SK-N-SH (cell line): ENCODE data around the gene CDK8. TPM values are rescaled to one million over a fixed set of nuclear protein-coding genes. Genes with fewer than 3 reads are reported as not detected.
"Not testable (repeated sequence)": the region's sequence is repeated elsewhere in the genome, so short reads cannot be mapped to it uniquely, and the experiment has no call there.

Experiments used
- CTCF ChIA-PET: fragments of 300-600, 350-600 bp; formaldehyde crosslinking; extraction: SDS; loops from one replicate; lab custom pipeline; 2021; lab: Yijun Ruan, JAX
- POLR2A ChIA-PET: fragments of 350-600 bp; sonication (Branson Sonifier 250); formaldehyde crosslinking; extraction: SDS; loops from one replicate; lab custom pipeline; 2020; ENCODE audit warnings: antibody characterized with exemption, inconsistent platforms; lab: Yijun Ruan, JAX
- DNase-seq: peaks from one replicate; pipeline ENCODE4 v3.0.0; 2012
- H2AFZ ChIP-seq: fragments of 200-600 bp; sonication (generic); 2 replicates; pipeline ENCODE4 v1.8.1; 2016; ENCODE audit warnings: antibody characterized with exemption, mild to moderate bottlenecking, low read depth
- H3F3A ChIP-seq: fragments of 200-600 bp; sonication (generic); replicated peaks from 2 replicates; pipeline ENCODE3; 2016; ENCODE audit warnings: antibody characterized with exemption, mild to moderate bottlenecking; ENCODE audit not compliant: insufficient read depth
- H3K27ac ChIP-seq, 2 experiments: fragments of 200-500 bp in 1 of 2; fragments of 200-600 bp in 1 of 2; sonication (Bioruptor generic) in 1 of 2; sonication (generic), shearing (Covaris generic) in 1 of 2; 2 replicates each; pipeline versions ENCODE4 v1.5.1 to v1.6.1; 2014 to 2016; ENCODE audit warnings: low read depth in 2 of 2, inconsistent platforms in 1 of 2, low read length in 1 of 2, mild to moderate bottlenecking in 1 of 2, mixed read lengths in 1 of 2
- H3K27me3 ChIP-seq: fragments of 200-600 bp; sonication (generic), shearing (Covaris generic); 2 replicates; pipeline ENCODE4 v1.6.1; 2016; ENCODE audit warnings: mixed run types; ENCODE audit not compliant: insufficient read depth
- H3K36me3 ChIP-seq, 2 experiments: fragments of 200-500 bp in 1 of 2; fragments of 200-600 bp in 1 of 2; sonication (Bioruptor generic) in 1 of 2; sonication (generic) in 1 of 2; replicated peaks in 1 of 2; 2 replicates each; pipeline versions ENCODE3 to v1.5.1; 2014 to 2016; ENCODE audit warnings: low read length in 1 of 2, mild to moderate bottlenecking in 1 of 2; ENCODE audit not compliant: insufficient read depth in 2 of 2, control insufficient read depth in 1 of 2
- H3K4me1 ChIP-seq, 2 experiments: fragments of 200-500 bp in 1 of 2; fragments of 200-600 bp in 1 of 2; sonication (Bioruptor generic) in 1 of 2; sonication (generic), shearing (Covaris generic) in 1 of 2; 2 replicates each; pipeline versions ENCODE4 v1.5.1 to v1.6.1; 2014 to 2016; ENCODE audit warnings: low read depth in 1 of 2, low read length in 1 of 2, mixed run types in 1 of 2; ENCODE audit not compliant: insufficient read depth in 2 of 2, control insufficient read depth in 1 of 2
- H3K4me2 ChIP-seq: fragments of 200-600 bp; sonication (generic), shearing (Covaris generic); 2 replicates; pipeline ENCODE4 v1.6.1; 2017; ENCODE audit warnings: mixed run types
- H3K4me3 ChIP-seq, 2 experiments: fragments of 200-500 bp in 1 of 2; fragments of 200-600 bp in 1 of 2; sonication (Bioruptor generic) in 1 of 2; sonication (generic), shearing (Covaris generic) in 1 of 2; 2 replicates each; pipeline versions ENCODE4 v1.5.1 to v1.8.1; 2014 to 2016; ENCODE audit warnings: low read depth in 2 of 2, inconsistent platforms in 1 of 2, low read length in 1 of 2, mild to moderate bottlenecking in 1 of 2, mixed read lengths in 1 of 2, moderate library complexity in 1 of 2
- H3K79me2 ChIP-seq: fragments of 200-600 bp; sonication (generic); 2 replicates; pipeline ENCODE4 v1.8.1; 2017; ENCODE audit warnings: mild to moderate bottlenecking; ENCODE audit not compliant: insufficient read depth
- H3K9ac ChIP-seq: fragments of 200-600 bp; sonication (generic); 2 replicates; pipeline ENCODE4 v1.6.1; 2017; ENCODE audit warnings: mixed run types
- H3K9me2 ChIP-seq: fragments of 200-600 bp; sonication (generic); 2 replicates; pipeline ENCODE4 v1.6.1; 2017; ENCODE audit warnings: mixed run types
- H3K9me3 ChIP-seq: fragments of 200-600 bp; sonication (generic); 2 replicates; pipeline ENCODE4 v1.6.1; 2017; ENCODE audit warnings: mixed run types, mild to moderate bottlenecking, moderate library complexity
- H4K20me1 ChIP-seq: fragments of 200-600 bp; sonication (generic); 2 replicates; pipeline ENCODE4 v1.6.1; 2017; ENCODE audit warnings: mild to moderate bottlenecking, mixed run types; ENCODE audit not compliant: insufficient read depth
- TCF12 ChIP-seq: IDR thresholded peaks from 2 replicates; pipeline ENCODE4 v1.4.0; 2012
- WGBS: methylation state at CpG from one replicate; pipeline ENCODE4 v1.1.6; 2017; ENCODE audit warnings: low lambda C conversion rate; 5-methylcytosine and 5-hydroxymethylcytosine counted together
- polyA plus RNA-seq, 3 experiments: library from polyadenylated mRNA; depleted of rRNA; stranded (reverse); fragments of >200 nt; gene quantifications; 2 replicates each; pipeline ENCODE4 v1.2.3, GENCODE V29; 2012
- TF ChIP-seq, protein P1 (sequence below): IDR thresholded peaks from 2 replicates; pipeline ENCODE4 v1.6.1; 2012; ENCODE audit warnings: mild to moderate bottlenecking, low read depth, low read length, moderate library complexity

CDK8 gene
- polyA plus RNA-seq, 1 of the 3 experiments (the other 2 are of a cell fraction), result 10.1 TPM

DNA sequence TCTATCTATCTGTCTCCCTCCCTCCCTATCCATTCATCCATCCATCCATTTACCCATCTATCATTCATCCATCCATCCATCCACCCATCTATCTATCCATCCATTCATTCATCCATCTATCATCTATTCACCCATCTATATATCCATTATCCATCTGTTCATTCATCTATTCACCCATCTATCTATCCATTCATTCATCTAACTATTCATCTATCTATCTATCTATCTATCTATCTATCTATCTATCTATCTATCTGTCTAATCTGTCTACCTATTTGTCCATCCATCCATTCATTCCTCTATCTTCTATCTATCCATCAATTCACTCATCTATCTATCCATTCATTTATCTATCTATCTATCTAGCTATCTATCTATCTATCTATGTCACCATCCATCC is 4.4 kb upstream of the CDK8 start (continued):
- TF ChIP-seq, protein P1, sequence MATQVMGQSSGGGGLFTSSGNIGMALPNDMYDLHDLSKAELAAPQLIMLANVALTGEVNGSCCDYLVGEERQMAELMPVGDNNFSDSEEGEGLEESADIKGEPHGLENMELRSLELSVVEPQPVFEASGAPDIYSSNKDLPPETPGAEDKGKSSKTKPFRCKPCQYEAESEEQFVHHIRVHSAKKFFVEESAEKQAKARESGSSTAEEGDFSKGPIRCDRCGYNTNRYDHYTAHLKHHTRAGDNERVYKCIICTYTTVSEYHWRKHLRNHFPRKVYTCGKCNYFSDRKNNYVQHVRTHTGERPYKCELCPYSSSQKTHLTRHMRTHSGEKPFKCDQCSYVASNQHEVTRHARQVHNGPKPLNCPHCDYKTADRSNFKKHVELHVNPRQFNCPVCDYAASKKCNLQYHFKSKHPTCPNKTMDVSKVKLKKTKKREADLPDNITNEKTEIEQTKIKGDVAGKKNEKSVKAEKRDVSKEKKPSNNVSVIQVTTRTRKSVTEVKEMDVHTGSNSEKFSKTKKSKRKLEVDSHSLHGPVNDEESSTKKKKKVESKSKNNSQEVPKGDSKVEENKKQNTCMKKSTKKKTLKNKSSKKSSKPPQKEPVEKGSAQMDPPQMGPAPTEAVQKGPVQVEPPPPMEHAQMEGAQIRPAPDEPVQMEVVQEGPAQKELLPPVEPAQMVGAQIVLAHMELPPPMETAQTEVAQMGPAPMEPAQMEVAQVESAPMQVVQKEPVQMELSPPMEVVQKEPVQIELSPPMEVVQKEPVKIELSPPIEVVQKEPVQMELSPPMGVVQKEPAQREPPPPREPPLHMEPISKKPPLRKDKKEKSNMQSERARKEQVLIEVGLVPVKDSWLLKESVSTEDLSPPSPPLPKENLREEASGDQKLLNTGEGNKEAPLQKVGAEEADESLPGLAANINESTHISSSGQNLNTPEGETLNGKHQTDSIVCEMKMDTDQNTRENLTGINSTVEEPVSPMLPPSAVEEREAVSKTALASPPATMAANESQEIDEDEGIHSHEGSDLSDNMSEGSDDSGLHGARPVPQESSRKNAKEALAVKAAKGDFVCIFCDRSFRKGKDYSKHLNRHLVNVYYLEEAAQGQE, result no peak
- TF ChIP-seq TCF12, result no peak

DNA sequence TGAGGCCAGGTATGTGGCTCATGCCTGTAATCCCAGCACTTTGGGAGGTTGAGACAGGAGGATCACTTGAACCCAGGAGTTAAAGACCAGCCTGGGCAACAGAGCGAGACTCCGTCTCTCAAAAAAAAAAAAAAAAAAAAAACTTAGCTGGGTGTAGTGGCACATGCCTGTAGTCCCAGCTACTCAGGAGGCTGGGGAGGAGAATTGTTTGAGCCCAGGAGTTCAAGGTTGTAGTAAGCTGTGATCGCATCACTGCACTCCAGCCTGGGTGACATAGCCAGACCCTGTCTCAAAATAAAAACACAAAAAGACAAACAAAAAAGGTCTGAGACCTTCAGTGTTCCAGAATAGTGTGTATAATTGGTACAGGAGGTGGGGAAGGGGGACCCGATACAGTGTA is 1.9 kb upstream of the CDK8 start:
- H3K27ac ChIP-seq, H2AFZ ChIP-seq, H3F3A ChIP-seq, H3K27me3 ChIP-seq, H3K4me3 ChIP-seq, POLR2A ChIA-PET, H3K9me3 ChIP-seq, H3K9me2 ChIP-seq, H3K36me3 ChIP-seq, H3K4me2 ChIP-seq, H3K4me1 ChIP-seq, H3K9ac ChIP-seq, DNase-seq: not testable (repeated sequence)
- WGBS, result 87% methylated on average over 4 of the region's 4 CpGs
- Histone ChIP-seq H3K79me2 (peaks cover 24% of the 10 kb centered on the region), H4K20me1 (peaks cover 23% of the 10 kb centered on the region)
- CTCF ChIA-PET, result interaction anchor here (0.6 kb wide), 1 partner anchor 230 kb away, joined by 3 read pairs; no protein-coding TSS in a partner anchor

DNA sequence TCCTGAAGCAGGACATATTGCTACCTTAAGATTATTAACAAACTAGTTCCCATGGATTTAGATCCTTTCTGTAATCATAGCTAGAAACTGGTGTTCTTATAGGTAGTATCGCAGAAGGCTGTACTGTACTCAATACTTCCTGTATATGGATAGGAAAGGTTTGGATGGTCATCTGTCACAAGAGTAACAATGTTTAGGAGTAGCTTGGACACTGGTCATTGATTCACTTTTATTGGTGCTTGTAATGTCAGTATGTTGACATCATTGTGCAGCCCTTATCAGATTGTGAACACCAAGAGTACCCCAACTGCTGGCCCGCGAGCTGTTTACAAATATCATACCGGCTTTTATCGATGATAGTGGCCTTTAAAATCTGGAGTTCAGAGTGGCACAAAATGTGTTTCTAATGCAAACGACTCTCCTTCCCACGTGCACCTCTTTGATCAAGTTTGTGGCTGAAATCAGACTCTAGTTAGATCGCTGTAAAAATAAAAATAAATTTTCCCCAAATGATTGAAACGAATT is 605 bp upstream of the CDK8 start:
- no peaks in the 10 kb centered on the region for H3K36me3 ChIP-seq
- TF ChIP-seq, protein P1, result no peak
- TF ChIP-seq, all 33 proteins: peak for 0
- 36% methylated on average over 9 of the region's 9 CpGs for WGBS
- no peak for DNase-seq
- Histone ChIP-seq H3K4me3 (peak overlapping the region; percentile 69 to 90), H2AFZ (peak overlapping the region; percentile 93; the same call in 1 of the 2 replicates), H3K4me1 (peaks cover 8 to 10% of the 10 kb centered on the region in 2 experiments; a peak in 2 of 4 replicates), H3K9me2 (no peaks in the 10 kb centered on the region), H3K79me2 (peaks cover 37% of the 10 kb centered on the region), H4K20me1 (peaks cover 35% of the 10 kb centered on the region), H3K9ac (peak overlapping the region; percentile 75; the same call in 1 of the 2 replicates), H3K9me3 (no peaks in the 10 kb centered on the region), H3F3A (no peaks in the 10 kb centered on the region), H3K27me3 (no peaks in the 10 kb centered on the region), H3K4me2 (peak overlapping the region; percentile 80), H3K27ac (peak overlapping the region in 1 of 2 experiments; percentile 88; a peak in 2 of 4 replicates)
- ChIA-PET CTCF (interaction anchor here (0.7 kb wide), 2 partner anchors 23 to 241 kb away, joined by 3 read pairs; no protein-coding TSS in a partner anchor), POLR2A (no interaction called here)
